NCI-H2196 (cell line): Measurements from ENCODE around the gene DLG2.

ENCODE experiments used
- DNase-seq: peaks from one replicate; lab custom pipeline; 2025; ENCODE audit not compliant: unreplicated experiment; lab: John Stamatoyannopoulos, UW

Gene DLG2

GRCh38 chr11:85572056-85572455 lies 55.1 kb downstream of the DLG2 start:
- no peak for DNase-seq

GRCh38 chr11:85569525-85569924 lies 57.6 kb downstream of the DLG2 start:
- DNase-seq = no peak

- no peak for DNase-seq
These were observed 68.7 kb downstream of the DLG2 start for GRCh38 chr11:85558411-85558810.

- DNase-seq = no peak
These were observed 75.3 kb downstream of the DLG2 start for GRCh38 chr11:85551881-85552280.

GRCh38 chr11:85541683-85542082 lies 85.5 kb downstream of the DLG2 start:
- no peak for DNase-seq

- DNase-seq = no peak
These were observed 86.4 kb downstream of the DLG2 start for GRCh38 chr11:85540635-85541205.

- no peak for DNase-seq
These were observed 87.0 kb downstream of the DLG2 start for GRCh38 chr11:85540181-85540580.

GRCh38 chr11:85539740-85540139 lies 87.4 kb downstream of the DLG2 start:
- no peak for DNase-seq

- DNase-seq = no peak
These were observed 88.0 kb downstream of the DLG2 start for GRCh38 chr11:85539029-85539689.

GRCh38 chr11:85536438-85536837 lies 90.7 kb downstream of the DLG2 start:
- DNase-seq = no peak

GRCh38 chr11:85534806-85535205 lies 92.3 kb downstream of the DLG2 start:
- no peak for DNase-seq

GRCh38 chr11:85531191-85531897 lies 95.8 kb downstream of the DLG2 start:
- no peak for DNase-seq

- DNase-seq = no peak
These were observed 96.5 kb downstream of the DLG2 start for GRCh38 chr11:85530634-85531033.

GRCh38 chr11:85526564-85526963 lies 100.6 kb downstream of the DLG2 start:
- no peak for DNase-seq

GRCh38 chr11:85525686-85526085 lies 101.5 kb downstream of the DLG2 start:
- DNase-seq = no peak

GRCh38 chr11:85517272-85517671 lies 109.9 kb downstream of the DLG2 start:
- no peak for DNase-seq

GRCh38 chr11:85495918-85496317 lies 131.2 kb downstream of the DLG2 start:
- DNase-seq = no peak

- DNase-seq = no peak
These were observed 132.7 kb downstream of the DLG2 start for GRCh38 chr11:85494396-85494795.

- DNase-seq = no peak
These were observed 141.2 kb downstream of the DLG2 start for GRCh38 chr11:85485902-85486301.

- no peak for DNase-seq
These were observed 143.3 kb downstream of the DLG2 start for GRCh38 chr11:85483861-85484260.

GRCh38 chr11:85481862-85482261 lies 145.3 kb downstream of the DLG2 start:
- DNase-seq = no peak
